ENCODE measurements around the gene NOC3L.
A peak's percentile ranks its signal among the peaks of the same experiment; 100 is the strongest.

Gene NOC3L

DNA sequence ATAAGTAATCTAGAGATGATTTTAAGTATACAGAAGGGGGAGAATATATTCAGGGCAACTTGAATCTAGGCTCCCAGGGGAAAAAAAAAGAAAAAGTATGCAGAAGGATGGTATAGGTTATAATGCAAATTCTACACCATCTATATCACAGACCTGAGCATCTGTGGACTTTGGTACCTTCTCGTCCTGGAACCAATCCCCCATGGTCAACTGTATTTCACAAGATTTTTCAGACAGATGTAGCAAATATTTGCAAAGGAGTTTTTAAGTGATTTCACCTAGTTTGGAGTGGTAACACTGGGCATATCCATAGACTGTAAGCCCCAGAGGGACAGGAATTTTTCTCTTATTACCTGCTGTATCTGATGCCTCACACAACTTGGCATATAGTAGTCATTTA is 58.8 kb downstream of the NOC3L start:
- no peak for DNase-seq (ENCODE audit: low read depth, low spot score)

DNA sequence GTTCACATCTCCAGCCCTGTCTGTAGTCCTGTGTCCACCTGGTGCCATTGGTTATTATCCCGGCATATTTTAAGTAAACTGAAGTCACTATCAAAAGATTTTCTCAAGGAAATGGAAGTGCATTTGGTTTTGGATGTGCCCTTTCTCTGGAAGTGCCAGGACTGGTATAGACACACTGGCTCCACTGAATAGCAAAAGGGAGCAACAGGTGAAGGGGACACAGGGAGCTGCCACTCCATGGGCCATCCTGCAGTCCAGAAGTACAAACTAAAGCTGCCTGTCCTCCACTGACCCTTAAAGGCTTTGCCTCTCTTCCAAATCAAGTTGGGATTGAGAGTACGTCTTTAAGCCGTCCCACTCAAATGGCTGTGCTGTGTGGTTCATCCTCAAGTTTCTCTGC is 62.7 kb downstream of the NOC3L start:
- no peak for DNase-seq (ENCODE audit: low read depth, low spot score)

DNA sequence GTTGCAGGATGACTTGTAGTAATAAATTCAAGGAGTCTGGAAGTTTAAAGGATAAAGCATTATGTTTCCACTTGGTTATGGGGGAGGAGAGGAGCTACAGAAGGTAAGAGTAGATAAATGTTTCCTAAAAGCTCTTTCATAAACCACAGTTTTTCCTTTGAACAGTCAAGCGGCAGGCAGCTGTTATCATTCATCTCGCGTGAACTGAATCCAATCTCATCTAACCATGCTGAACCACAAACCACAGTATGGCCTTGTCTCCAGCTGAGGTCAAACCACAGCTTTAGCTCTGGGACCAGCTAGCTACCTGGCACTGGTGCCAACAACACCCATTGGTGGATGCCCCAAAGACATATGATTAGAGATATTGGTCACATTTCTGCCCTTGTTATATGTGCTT is 63.3 kb downstream of the NOC3L start:
- peak; percentile 91 for DNase-seq (ENCODE audit: low read depth, low spot score)

DNA sequence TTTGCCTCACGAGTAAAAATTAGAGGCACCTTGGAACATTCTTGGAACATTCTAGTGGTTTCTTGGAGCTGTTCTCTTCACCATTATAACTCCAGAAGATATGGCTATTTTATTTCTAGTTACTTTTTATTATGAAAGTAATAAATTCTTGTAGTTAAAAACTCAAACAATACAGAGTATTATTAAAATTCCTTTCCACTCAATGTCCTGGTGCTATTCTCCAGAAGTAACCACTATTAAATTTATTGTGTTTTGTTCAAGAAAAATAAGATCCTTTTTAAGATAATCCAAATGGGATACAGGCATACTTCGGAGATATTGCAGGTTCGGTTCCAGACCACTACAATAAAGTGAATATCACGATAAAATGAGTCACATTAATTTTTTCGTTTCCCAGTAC is 68.6 kb downstream of the NOC3L start:
- DNase-seq (ENCODE audit: low read depth, low spot score) = no peak

DNA sequence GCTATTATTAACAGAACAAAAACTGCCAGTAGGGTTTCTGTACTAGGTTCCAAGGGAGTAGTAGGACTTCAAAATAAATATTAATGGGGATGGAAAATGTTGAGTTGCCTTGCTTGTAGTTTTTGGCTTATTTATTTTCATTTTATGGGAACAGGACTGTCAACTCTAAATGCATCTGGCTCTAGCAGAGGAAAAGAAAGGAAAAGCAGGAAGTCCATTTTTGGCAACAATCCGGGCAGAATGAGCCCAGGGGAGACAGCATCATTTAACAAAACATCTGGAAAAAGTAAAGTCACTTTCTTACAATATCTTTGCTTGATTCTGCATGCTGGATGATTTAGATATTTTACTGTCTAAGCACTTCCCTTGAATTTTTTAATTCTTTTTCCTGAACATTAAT is 69.4 kb downstream of the NOC3L start:
- DNase-seq (ENCODE audit: low read depth, low spot score) = no peak

DNA sequence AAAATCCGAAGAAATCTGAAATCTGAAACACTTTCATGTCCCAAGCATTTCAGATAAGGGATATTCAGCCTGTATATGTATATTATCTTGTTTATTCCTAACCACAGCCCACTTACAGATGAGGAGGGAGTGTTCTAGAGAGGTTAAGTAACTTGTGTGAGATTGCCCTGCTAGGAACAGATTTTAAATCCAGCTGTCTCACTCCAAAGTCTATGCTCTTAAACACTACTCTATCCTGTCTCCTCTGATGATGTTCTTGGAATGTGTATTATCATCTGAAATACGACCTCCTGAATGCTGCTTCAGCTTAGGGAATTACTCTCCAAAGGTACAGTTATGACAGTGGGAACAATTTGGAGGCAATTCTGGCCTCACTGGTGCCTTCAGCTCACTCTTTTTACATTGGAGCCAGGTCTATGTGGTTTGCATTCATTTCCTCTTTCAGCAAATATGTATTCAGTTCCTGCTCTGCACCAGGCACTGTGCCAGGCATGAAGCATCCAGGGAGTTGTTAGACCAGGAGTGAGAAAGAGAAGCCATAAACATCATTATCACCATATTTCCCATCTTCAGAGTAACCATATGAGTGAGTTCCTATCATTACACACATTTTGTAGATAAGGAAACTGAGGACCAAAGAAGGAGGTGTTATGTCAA is 70.2 kb downstream of the NOC3L start:
- peak; percentile 60 for DNase-seq (ENCODE audit: low read depth, low spot score)

DNA sequence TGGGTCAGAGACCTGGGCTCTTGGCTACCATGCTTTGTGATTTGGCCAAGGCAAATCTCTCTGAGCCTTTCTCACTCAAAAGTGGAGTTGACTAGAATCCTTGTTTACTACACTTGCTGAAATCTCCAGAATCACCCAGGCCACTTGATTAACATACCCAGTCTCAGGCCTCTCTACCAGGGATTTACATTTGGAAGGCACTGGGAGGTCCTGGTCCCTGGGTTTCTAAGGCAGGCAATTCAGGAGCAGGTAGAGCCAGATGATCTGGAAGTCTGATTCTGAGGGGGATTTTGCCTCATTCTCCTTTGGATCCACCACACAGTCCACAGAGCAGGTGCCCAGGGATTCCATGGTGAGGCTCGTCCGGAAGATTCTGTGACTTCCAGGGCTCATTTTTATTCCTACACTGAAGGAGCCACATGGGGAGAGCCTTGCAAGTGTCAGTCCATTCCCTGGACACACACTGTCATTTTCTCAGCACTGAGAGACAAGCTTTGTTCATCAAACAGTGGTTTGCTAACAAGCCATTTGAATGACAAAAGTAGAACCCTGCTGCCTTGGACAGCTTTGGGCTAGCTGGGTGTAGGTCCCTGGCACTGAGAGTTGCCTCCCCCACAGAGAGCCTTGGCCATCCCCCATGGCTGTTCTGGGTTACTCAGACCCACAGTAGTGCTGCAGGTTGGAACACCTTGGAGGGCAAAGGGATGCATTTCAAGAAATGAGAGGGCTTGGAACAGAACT is 74.2 kb downstream of the NOC3L start:
- no peak for DNase-seq (ENCODE audit: low read depth, low spot score)

DNA sequence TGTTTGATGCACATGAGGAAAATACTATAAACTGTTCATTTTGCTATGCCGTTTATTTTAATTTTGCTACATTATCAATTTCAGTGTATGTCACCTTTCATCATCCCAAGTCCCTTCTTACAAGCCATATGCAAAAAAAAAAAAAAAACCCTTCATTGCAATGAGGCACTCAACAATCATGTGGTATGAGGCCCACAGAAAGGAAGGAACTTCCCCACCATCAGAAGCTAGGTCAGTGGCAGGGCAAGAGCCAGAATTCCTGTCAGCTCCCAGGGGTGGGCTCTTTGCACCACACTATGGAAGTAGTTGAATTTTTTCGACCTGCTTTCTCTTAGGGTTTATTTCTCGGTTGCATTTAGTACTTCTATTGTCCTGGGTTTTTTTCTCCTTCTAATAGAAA is 75.4 kb downstream of the NOC3L start:
- DNase-seq (ENCODE audit: low read depth, low spot score) = peak; percentile 35

DNA sequence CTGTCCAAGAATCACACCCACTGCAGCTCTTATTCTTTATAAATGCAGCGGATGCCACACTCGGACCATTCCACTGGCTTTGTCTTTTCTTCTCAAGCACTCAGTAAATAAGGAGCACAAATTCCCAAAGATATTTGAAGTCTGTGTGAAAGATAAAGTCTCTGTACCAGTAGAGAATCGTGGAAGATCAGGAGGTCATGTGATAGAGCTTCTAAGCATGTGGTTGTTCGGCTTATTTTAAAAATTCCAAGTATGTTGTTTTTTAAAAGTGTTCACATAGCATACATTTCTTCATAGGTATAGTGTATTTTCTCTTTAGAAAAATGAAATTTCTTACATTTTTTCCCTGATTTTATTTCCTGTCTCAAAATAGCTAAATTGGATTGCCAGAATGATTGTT is 75.8 kb downstream of the NOC3L start:
- DNase-seq (ENCODE audit: low read depth, low spot score) = peak; percentile 43

DNA sequence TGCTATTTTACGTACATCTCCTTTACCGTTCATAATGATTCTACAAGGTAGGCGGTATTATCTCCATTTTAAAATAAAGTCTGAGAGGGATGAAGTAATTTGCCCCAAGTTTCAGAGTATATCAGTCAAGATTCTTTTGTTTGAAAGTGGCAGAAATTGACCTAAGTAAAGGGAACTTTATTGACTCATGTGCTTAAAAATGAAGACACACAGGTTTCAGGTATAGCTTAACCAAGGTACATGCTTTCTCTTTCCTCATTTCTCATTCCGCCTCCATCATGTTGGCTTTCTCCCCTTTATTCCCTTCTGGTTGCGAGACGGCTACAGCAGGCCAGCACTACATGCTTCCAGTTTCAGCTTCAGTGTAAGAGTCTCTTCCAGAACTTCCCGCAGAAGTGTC is 77.5 kb downstream of the NOC3L start:
- DNase-seq (ENCODE audit: low read depth, low spot score) = no peak

All from astrocyte of the hippocampus (primary cell).